ENCODE results near the gene TSPAN9. TPM values are rescaled to one million over a fixed set of nuclear protein-coding genes. Genes with fewer than 3 reads are reported as not detected.

TSPAN9 gene
- total and polyA plus RNA-seq, 10 of the 15 experiments (the other 5 are each of a cell fraction or from before 2014, with no cell fraction given): 0.03 to 1.0 (median 0.12) TPM; not detected in 5

DNA sequence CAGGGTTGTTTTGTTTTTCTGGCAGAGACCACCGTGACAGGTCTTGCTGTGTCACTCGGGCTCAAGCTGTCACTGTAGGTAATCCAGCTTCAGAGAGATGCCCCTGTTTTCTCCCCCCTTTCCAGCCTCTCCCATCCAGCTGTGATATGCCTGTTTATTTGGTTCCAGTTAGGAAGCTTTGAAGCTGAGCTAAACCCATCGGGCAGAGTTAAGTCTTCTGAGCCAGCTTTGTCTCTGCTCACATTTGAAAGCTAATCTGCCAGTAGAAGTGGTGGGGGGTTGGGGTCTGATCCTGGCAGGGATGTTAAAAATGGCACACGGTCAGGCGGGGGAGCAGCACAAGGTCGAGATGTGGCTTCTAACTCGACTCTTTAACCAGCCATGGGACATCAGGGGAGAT lies 130.0 kb downstream of the TSPAN9 start:
- RAD21 ChIA-PET (ENCODE audit: unreplicated experiment): interaction anchor here (1.3 kb wide), 1 partner anchor 68 kb away, joined by 4 read pairs; no protein-coding TSS in a partner anchor
- CTCF ChIA-PET: interaction anchor here (0.7 to 1.2 kb wide), 4 partner anchors 50 to 93 kb away, joined by 3 to 4 read pairs (median 4); no protein-coding TSS in a partner anchor
- FAIRE-seq: no peak
- no peak for TF ChIP-seq ZZZ3 (IDR thresholded peaks at IDR 0.05; ENCODE audit: control insufficient read depth, insufficient read length, low read depth)
- TF ChIP-seq SMAD5 (IDR thresholded peaks at IDR 0.05; ENCODE audit: low read depth): no peak
- no peak for TF ChIP-seq TCF3 (IDR thresholded peaks at IDR 0.05; ENCODE audit: borderline replicate concordance, insufficient read depth, low read depth, low read length)
- TF ChIP-seq WRNIP1 (IDR thresholded peaks at IDR 0.05; ENCODE audit: borderline replicate concordance, low read depth, low read length): no peak
- TF ChIP-seq CBX3 (IDR thresholded peaks at IDR 0.05; ENCODE audit: borderline replicate concordance, low read depth): no peak
- TF ChIP-seq RELA (IDR thresholded peaks at IDR 0.05; ENCODE audit: borderline replicate concordance, partially characterized antibody): no peak
- Histone ChIP-seq H3K4me2 (ENCODE audit: control insufficient read depth, insufficient read depth) (no peak overlapping the region), H3K9ac (ENCODE audit: control insufficient read depth, insufficient read depth, low read length) (no peak overlapping the region), H3K9me3 (replicated peaks; ENCODE audit: control insufficient read depth, insufficient read depth, low read length) (no peaks in the 10 kb centered on the region), H2AFZ (ENCODE audit: control insufficient read depth, low read depth, low read length) (no peak overlapping the region), H3K4me1 (ENCODE audit: control insufficient read depth, insufficient read depth, low read length) (no peaks in the 10 kb centered on the region), H4K20me1 (ENCODE audit: control insufficient read depth, insufficient read depth) (no peaks in the 10 kb centered on the region), H3K36me3 (ENCODE audit: control insufficient read depth in 2 of 2, insufficient read depth in 2 of 2, low read length in 1 of 2) (no peaks in the 10 kb centered on the region), H3K27me3 (replicated peaks in 1 of 2; ENCODE audit: control insufficient read depth in 2 of 2, insufficient read depth in 2 of 2, low read length in 1 of 2) (peaks cover 3% of the 10 kb centered on the region in 2 experiments), H3K27ac (ENCODE audit: control insufficient read depth, insufficient read depth) (no peak overlapping the region), H3K79me2 (ENCODE audit: control insufficient read depth, insufficient read depth, low read length) (no peaks in the 10 kb centered on the region), H3K4me3 (no peak overlapping the region)
- POLR2A ChIA-PET: no interaction called here
- SMC1A ChIA-PET (ENCODE audit: uncharacterized antibody, unreplicated experiment): interaction anchor here (0.9 to 1.4 kb wide), 3 partner anchors 27 to 134 kb away, joined by 3 to 5 read pairs (median 3); no protein-coding TSS in a partner anchor
- ATAC-seq: no peak
- in situ Hi-C loops (cut with MboI): loop anchor here (5.0 kb wide), 1 partner anchor 70 kb away; no protein-coding TSS in a partner anchor
- WGBS (ENCODE audit: insufficient coverage, insufficient replicate concordance, low lambda C conversion rate, missing lambda C conversion rate): 10% methylated on average over 7 of the region's 7 CpGs
- intact Hi-C loops (cut with micrococcal nuclease; ENCODE audit: unreplicated experiment): no loop called here
- no TSS peak for BruUV-seq (replicated peaks)
- DNase-seq (ENCODE audit: low read depth, low spot score): no peak

DNA sequence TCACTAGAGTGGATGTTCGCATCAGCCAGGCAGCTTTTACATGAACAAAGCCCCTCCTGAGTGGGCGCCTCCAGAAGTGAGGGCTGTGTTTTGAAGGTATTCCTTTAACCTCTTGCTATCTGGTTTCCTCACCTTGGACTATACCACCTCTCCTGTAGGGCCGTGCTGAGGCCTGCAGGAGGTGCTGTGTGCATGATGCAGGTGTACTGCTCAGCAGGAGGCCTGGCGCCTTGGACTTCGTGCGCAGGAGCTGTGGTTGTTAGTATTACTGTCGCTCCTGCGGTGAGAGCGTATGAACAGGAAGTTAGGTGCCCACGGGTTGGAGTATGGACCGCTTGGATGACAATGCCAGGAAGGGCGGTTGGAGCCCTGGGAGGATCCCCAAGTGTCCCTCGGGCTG lies 130.7 kb downstream of the TSPAN9 start:
- in situ Hi-C loops (cut with MboI) (loop anchor here (5.0 kb wide), 1 partner anchor 71 kb away; no protein-coding TSS in a partner anchor), intact Hi-C loops (cut with micrococcal nuclease; ENCODE audit: unreplicated experiment) (no loop called here)
- Histone ChIP-seq H3K9ac (ENCODE audit: control insufficient read depth, insufficient read depth, low read length) (no peak overlapping the region), H2AFZ (ENCODE audit: control insufficient read depth, low read depth, low read length) (no peak overlapping the region), H3K4me2 (ENCODE audit: control insufficient read depth, insufficient read depth) (no peak overlapping the region), H3K27ac (ENCODE audit: control insufficient read depth, insufficient read depth) (no peak overlapping the region), H3K9me3 (replicated peaks; ENCODE audit: control insufficient read depth, insufficient read depth, low read length) (no peaks in the 10 kb centered on the region), H3K4me1 (ENCODE audit: control insufficient read depth, insufficient read depth, low read length) (no peaks in the 10 kb centered on the region), H3K79me2 (ENCODE audit: control insufficient read depth, insufficient read depth, low read length) (no peaks in the 10 kb centered on the region), H3K4me3 (no peak overlapping the region), H3K36me3 (ENCODE audit: control insufficient read depth in 2 of 2, insufficient read depth in 2 of 2, low read length in 1 of 2) (no peaks in the 10 kb centered on the region), H3K27me3 (replicated peaks in 1 of 2; ENCODE audit: control insufficient read depth in 2 of 2, insufficient read depth in 2 of 2, low read length in 1 of 2) (peaks cover 1 to 2% of the 10 kb centered on the region in 2 experiments; a peak in 3 of 4 replicates), H4K20me1 (ENCODE audit: control insufficient read depth, insufficient read depth) (no peaks in the 10 kb centered on the region)
- FAIRE-seq: no peak
- no peak for DNase-seq (ENCODE audit: low read depth, low spot score)
- POLR2A ChIA-PET: no interaction called here
- RAD21 ChIA-PET (ENCODE audit: unreplicated experiment): interaction anchor here (0.8 kb wide), 1 partner anchor 67 kb away, joined by 3 read pairs; no protein-coding TSS in a partner anchor
- SMC1A ChIA-PET (ENCODE audit: uncharacterized antibody, unreplicated experiment): no interaction called here
- CTCF ChIA-PET: interaction anchor here (1.0 kb wide), 1 partner anchor 68 kb away, joined by 4 read pairs; no protein-coding TSS in a partner anchor
- no peak for ATAC-seq
- no TSS peak for BruUV-seq (replicated peaks)
- 26% methylated on average over 13 of the region's 13 CpGs for whole genome bisulfite sequencing (ENCODE audit: insufficient coverage, insufficient replicate concordance, low lambda C conversion rate, missing lambda C conversion rate)
- no peak for TF ChIP-seq SIN3A (IDR thresholded peaks at IDR 0.05; ENCODE audit: low read depth, low read length)
- TF ChIP-seq BHLHE40 (IDR thresholded peaks at IDR 0.05; ENCODE audit: borderline replicate concordance in 1 of 2, low read depth in 2 of 2, low read length in 1 of 2): no peak
- TF ChIP-seq SMC3 (IDR thresholded peaks at IDR 0.05; ENCODE audit: borderline replicate concordance, low read length): peak; percentile 24; the same call in 1 of the 2 replicates
- TF ChIP-seq, protein P1, sequence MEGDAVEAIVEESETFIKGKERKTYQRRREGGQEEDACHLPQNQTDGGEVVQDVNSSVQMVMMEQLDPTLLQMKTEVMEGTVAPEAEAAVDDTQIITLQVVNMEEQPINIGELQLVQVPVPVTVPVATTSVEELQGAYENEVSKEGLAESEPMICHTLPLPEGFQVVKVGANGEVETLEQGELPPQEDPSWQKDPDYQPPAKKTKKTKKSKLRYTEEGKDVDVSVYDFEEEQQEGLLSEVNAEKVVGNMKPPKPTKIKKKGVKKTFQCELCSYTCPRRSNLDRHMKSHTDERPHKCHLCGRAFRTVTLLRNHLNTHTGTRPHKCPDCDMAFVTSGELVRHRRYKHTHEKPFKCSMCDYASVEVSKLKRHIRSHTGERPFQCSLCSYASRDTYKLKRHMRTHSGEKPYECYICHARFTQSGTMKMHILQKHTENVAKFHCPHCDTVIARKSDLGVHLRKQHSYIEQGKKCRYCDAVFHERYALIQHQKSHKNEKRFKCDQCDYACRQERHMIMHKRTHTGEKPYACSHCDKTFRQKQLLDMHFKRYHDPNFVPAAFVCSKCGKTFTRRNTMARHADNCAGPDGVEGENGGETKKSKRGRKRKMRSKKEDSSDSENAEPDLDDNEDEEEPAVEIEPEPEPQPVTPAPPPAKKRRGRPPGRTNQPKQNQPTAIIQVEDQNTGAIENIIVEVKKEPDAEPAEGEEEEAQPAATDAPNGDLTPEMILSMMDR (IDR thresholded peaks at IDR 0.05 in 2 of 3, conservative IDR thresholded peaks at IDR 0.05 in 1 of 3; ENCODE audit: control insufficient read depth in 2 of 3, extremely low read depth in 1 of 3, insufficient read depth in 1 of 3, low read depth in 3 of 3, low read length in 3 of 3): peak; percentile 7 to 35 (median 31); a peak in 3 of 6 replicates
- no peak for TF ChIP-seq WRNIP1 (IDR thresholded peaks at IDR 0.05; ENCODE audit: borderline replicate concordance, low read depth, low read length)
- no peak for TF ChIP-seq TBL1XR1 (IDR thresholded peaks at IDR 0.05; ENCODE audit: low read depth, low read length)
- TF ChIP-seq STAT3 (IDR thresholded peaks at IDR 0.05; ENCODE audit: low read depth, low read length): no peak
